Liver (tissue), 9 donors: Measurements from ENCODE around the gene TMEM119. TPM values are rescaled to one million over a fixed set of nuclear protein-coding genes. Genes with fewer than 3 reads are reported as not detected.

ENCODE experiments used
- DNase-seq: peaks from one replicate; pipeline ENCODE4 v3.0.0-alpha.2; 2017; ENCODE audit warnings: low spot score
- H3K27ac ChIP-seq, 2 donors: one replicate each; pipeline ENCODE4 v1.7.0; 2013; ENCODE audit warnings: inconsistent platforms in 2 of 2, low read length in 2 of 2, control low read depth in 1 of 2, low read depth in 1 of 2, mild to moderate bottlenecking in 1 of 2
- H3K27me3 ChIP-seq, 4 donors: one replicate each; pipeline versions ENCODE4 v1.6.1 to v1.7.0; 2013; ENCODE audit warnings: low read length in 3 of 4, inconsistent platforms in 1 of 4, mild to moderate bottlenecking in 1 of 4, moderate library complexity in 1 of 4; ENCODE audit not compliant: control insufficient read depth in 4 of 4, insufficient read depth in 4 of 4
- H3K36me3 ChIP-seq, 4 donors: one replicate each; pipeline versions ENCODE4 v1.6.1 to v1.7.0; 2013; ENCODE audit warnings: low read length in 3 of 4, mild to moderate bottlenecking in 3 of 4, low read depth in 1 of 4, moderate library complexity in 1 of 4; ENCODE audit not compliant: control insufficient read depth in 4 of 4, insufficient read depth in 3 of 4
- H3K4me1 ChIP-seq, 4 donors: one replicate each; pipeline versions ENCODE4 v1.6.1 to v1.7.0; 2013; ENCODE audit warnings: low read length in 3 of 4, mild to moderate bottlenecking in 3 of 4, moderate library complexity in 1 of 4; ENCODE audit not compliant: control insufficient read depth in 4 of 4, insufficient read depth in 4 of 4
- H3K4me3 ChIP-seq, 3 donors: one replicate each; pipeline versions ENCODE4 v1.6.1 to v1.7.0; 2013; ENCODE audit warnings: low read length in 3 of 3, control low read depth in 1 of 3, low read depth in 1 of 3, mild to moderate bottlenecking in 1 of 3
- H3K9ac ChIP-seq, 2 donors: one replicate each; pipeline ENCODE4 v1.7.0; 2013; ENCODE audit warnings: low read length in 2 of 2, mild to moderate bottlenecking in 2 of 2, moderate library complexity in 2 of 2, control low read depth in 1 of 2, low read depth in 1 of 2
- H3K9me3 ChIP-seq, 4 donors: one replicate each; pipeline versions ENCODE4 v1.6.1 to v1.7.0; 2013; ENCODE audit warnings: low read length in 3 of 4; ENCODE audit not compliant: control insufficient read depth in 4 of 4
- EGR1 ChIP-seq, 2 donors: IDR thresholded peaks; 2 replicates each; pipeline ENCODE4 v1.6.1; 2016 to 2018; ENCODE audit warnings: antibody characterized with exemption in 2 of 2, low read depth in 2 of 2
- FOXA2 ChIP-seq: IDR thresholded peaks from 2 replicates; pipeline ENCODE4 v1.6.1; 2016; ENCODE audit warnings: antibody characterized with exemption
- HNF4G ChIP-seq: IDR thresholded peaks from 2 replicates; pipeline ENCODE4 v1.6.1; 2016; ENCODE audit warnings: antibody characterized with exemption
- JUND ChIP-seq, 2 donors: IDR thresholded peaks; 2 replicates each; pipeline ENCODE4 v1.6.1; 2016; ENCODE audit warnings: antibody characterized with exemption in 2 of 2
- NR2F2 ChIP-seq: IDR thresholded peaks from 2 replicates; pipeline ENCODE4 v1.6.1; 2016; ENCODE audit warnings: antibody characterized with exemption
- RAD21 ChIP-seq, 2 donors: IDR thresholded peaks; 2 replicates each; pipeline ENCODE4 v1.6.1; 2016; ENCODE audit warnings: antibody characterized with exemption in 2 of 2, mild to moderate bottlenecking in 2 of 2
- REST ChIP-seq: IDR thresholded peaks from 2 replicates; pipeline ENCODE4 v1.6.1; 2016; ENCODE audit warnings: antibody characterized with exemption, mild to moderate bottlenecking
- SP1 ChIP-seq: IDR thresholded peaks from 2 replicates; pipeline ENCODE4 v1.6.1; 2018; ENCODE audit warnings: antibody characterized with exemption, mild to moderate bottlenecking
- TAF1 ChIP-seq: conservative IDR thresholded peaks from 2 replicates; pipeline ENCODE4 v1.6.1; 2016; ENCODE audit warnings: antibody characterized with exemption, mild to moderate bottlenecking
- ZBTB33 ChIP-seq: IDR thresholded peaks from 2 replicates; pipeline ENCODE4 v1.6.1; 2016; ENCODE audit warnings: antibody characterized with exemption
- WGBS: extraction: QIAGEN DNeasy Blood & Tissue Kit; methylation state at CpG from one replicate; pipeline ENCODE4 v1.1.7; 2013; 5-methylcytosine and 5-hydroxymethylcytosine counted together
- polyA plus RNA-seq, 2 donors: library from polyadenylated mRNA; stranded (reverse) in 1 of 2; unstranded in 1 of 2; fragments of 200-250 nt in 1 of 2; fragments of >200 nt in 1 of 2; fragmentation: Nextera tagmentation in 1 of 2; extraction: Ambion mirVana in 1 of 2; gene quantifications; one replicate each; pipeline versions ENCODE4 v1.2.1 to v1.2.3, GENCODE V29; 2013 to 2015
- total RNA-seq, 2 donors: library from RNA; depleted of rRNA; stranded (reverse); fragments of >200 nt; gene quantifications; one replicate each; pipeline ENCODE4 v1.2.3, GENCODE V29; 2014
- TF ChIP-seq, protein P1 (sequence below): IDR thresholded peaks from 2 replicates; pipeline ENCODE4 v1.6.1; 2016; ENCODE audit warnings: antibody characterized with exemption
- TF ChIP-seq, protein P2 (sequence below): fragments of 150-350 bp; IDR thresholded peaks from 2 replicates; pipeline ENCODE4 v1.5.1; 2017; ENCODE audit warnings: improper control_type of control experiment, low read depth, low read length; ENCODE audit not compliant: missing input control
- TF ChIP-seq, protein P3 (sequence below): IDR thresholded peaks from 2 replicates; pipeline ENCODE4 v1.6.1; 2016; ENCODE audit warnings: antibody characterized with exemption
- donor health status: healthy.
- donor health status: healthy.
- donor health status: healthy.
- donor health status: healthy.
- donor health status: healthy.

Gene TMEM119
- total and polyA plus RNA-seq, 4 donors: 0.14 to 2.6 (median 0.38) TPM

- no peak overlapping the region for H3K9ac ChIP-seq
- H3K4me1 ChIP-seq: no peaks in the 10 kb centered on the region
- no peaks in the 10 kb centered on the region for H3K36me3 ChIP-seq
- no peak overlapping the region for H3K4me3 ChIP-seq
- 84% methylated on average over 10 of the region's 10 CpGs for WGBS
- TF ChIP-seq, protein P1, sequence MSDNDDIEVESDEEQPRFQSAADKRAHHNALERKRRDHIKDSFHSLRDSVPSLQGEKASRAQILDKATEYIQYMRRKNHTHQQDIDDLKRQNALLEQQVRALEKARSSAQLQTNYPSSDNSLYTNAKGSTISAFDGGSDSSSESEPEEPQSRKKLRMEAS: no peak
- TF ChIP-seq HNF4G (no peak), JUND (IDR thresholded peaks at IDR 0.05) (no peak), ZBTB33 (no peak), TAF1 (no peak)
- TF ChIP-seq, protein P2, sequence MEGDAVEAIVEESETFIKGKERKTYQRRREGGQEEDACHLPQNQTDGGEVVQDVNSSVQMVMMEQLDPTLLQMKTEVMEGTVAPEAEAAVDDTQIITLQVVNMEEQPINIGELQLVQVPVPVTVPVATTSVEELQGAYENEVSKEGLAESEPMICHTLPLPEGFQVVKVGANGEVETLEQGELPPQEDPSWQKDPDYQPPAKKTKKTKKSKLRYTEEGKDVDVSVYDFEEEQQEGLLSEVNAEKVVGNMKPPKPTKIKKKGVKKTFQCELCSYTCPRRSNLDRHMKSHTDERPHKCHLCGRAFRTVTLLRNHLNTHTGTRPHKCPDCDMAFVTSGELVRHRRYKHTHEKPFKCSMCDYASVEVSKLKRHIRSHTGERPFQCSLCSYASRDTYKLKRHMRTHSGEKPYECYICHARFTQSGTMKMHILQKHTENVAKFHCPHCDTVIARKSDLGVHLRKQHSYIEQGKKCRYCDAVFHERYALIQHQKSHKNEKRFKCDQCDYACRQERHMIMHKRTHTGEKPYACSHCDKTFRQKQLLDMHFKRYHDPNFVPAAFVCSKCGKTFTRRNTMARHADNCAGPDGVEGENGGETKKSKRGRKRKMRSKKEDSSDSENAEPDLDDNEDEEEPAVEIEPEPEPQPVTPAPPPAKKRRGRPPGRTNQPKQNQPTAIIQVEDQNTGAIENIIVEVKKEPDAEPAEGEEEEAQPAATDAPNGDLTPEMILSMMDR: no peak
- TF ChIP-seq, protein P3, sequence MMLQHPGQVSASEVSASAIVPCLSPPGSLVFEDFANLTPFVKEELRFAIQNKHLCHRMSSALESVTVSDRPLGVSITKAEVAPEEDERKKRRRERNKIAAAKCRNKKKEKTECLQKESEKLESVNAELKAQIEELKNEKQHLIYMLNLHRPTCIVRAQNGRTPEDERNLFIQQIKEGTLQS: no peak
- H3K9me3 ChIP-seq: no peaks in the 10 kb centered on the region
- DNase-seq: no peak
- no peak overlapping the region for H3K27ac ChIP-seq
- no peaks in the 10 kb centered on the region for H3K27me3 ChIP-seq
Measured at GRCh38 chr12:108607981-108608600, 10.2 kb upstream of the TMEM119 start.

DNA sequence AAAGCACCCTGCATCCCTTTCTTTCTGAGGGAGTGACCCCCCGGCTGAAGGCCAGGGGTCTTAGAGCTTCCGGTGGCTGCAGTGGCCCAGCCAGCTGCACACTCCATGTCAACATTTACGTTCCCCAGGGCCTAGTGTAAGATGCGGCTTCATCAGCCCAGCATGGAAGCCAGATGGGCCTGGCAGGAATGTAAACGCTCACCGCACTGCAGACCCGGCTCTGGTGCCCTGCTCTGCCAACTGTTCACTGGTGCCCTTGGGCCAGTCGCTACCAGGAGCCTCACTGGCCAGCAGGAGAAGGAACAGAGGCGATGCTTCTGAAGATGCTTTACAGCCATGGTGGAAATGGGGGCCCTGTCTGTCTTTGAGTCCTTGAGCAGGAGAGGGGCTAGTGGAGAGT is 8.6 kb upstream of the TMEM119 start:
- DNase-seq: no peak
- Histone ChIP-seq H3K27ac (no peak overlapping the region), H3K9me3 (no peaks in the 10 kb centered on the region), H3K9ac (no peak overlapping the region), H3K36me3 (no peaks in the 10 kb centered on the region), H3K4me3 (no peak overlapping the region), H3K4me1 (no peaks in the 10 kb centered on the region), H3K27me3 (no peaks in the 10 kb centered on the region)
- WGBS: 89% methylated on average over 9 of the region's 9 CpGs
- no peak for TF ChIP-seq RAD21 (IDR thresholded peaks at IDR 0.05)
- TF ChIP-seq HNF4G: no peak
- no peak for TF ChIP-seq FOXA2
- TF ChIP-seq REST: no peak
- TF ChIP-seq NR2F2: no peak
- TF ChIP-seq TAF1: no peak
- no peak for TF ChIP-seq SP1
- TF ChIP-seq EGR1 (IDR thresholded peaks at IDR 0.05; ENCODE audit: low read depth in 2 of 2): no peak
